Mammary epithelial cell (primary cell): ENCODE results near the gene SMCHD1.

ENCODE experiments used
- CTCF ChIP-seq, 2 donors: IDR thresholded peaks in 1 of 2; conservative IDR thresholded peaks in 1 of 2; 2 replicates each; pipeline ENCODE4 v1.5.1; 2011 to 2012; ENCODE audit warnings: inconsistent platforms in 2 of 2, low read length in 2 of 2, mild to moderate bottlenecking in 2 of 2, control low read depth in 1 of 2, low read depth in 1 of 2; ENCODE audit not compliant: insufficient read depth in 1 of 2; ENCODE audit errors: extremely low read depth in 1 of 2
- EZH2 ChIP-seq: IDR thresholded peaks from 2 replicates; pipeline ENCODE4 v1.6.1; 2012; ENCODE audit warnings: low read length, inconsistent platforms, borderline replicate concordance

- no peak for TF ChIP-seq CTCF (conservative IDR thresholded peaks at IDR 0.05 in 1 of 2, IDR thresholded peaks at IDR 0.05 in 1 of 2; ENCODE audit: extremely low read depth in 1 of 2, insufficient read depth in 1 of 2, low read depth in 1 of 2, low read length in 2 of 2)
- TF ChIP-seq EZH2: no peak
Observed at GRCh38 chr18:2706903-2707302, 51.4 kb downstream of the SMCHD1 start.
